Stimulated activated CD8-positive, alpha-beta memory T cell treated with anti-CD3 and anti-CD28 coated beads, Interleukin-2, amount 100 ng/mL, for 48 hours (primary cell): ENCODE data around the gene EPM2AIP1.
"Not testable (repeated sequence)": the region's sequence is repeated elsewhere in the genome, so short reads cannot be mapped to it uniquely, and the experiment has no call there.

Experiments used
- DNase-seq, 2 donors: peaks; one replicate each; pipeline ENCODE4 v3.0.0-alpha.2; 2020; ENCODE audit warnings: low read depth in 2 of 2

EPM2AIP1 gene

DNA sequence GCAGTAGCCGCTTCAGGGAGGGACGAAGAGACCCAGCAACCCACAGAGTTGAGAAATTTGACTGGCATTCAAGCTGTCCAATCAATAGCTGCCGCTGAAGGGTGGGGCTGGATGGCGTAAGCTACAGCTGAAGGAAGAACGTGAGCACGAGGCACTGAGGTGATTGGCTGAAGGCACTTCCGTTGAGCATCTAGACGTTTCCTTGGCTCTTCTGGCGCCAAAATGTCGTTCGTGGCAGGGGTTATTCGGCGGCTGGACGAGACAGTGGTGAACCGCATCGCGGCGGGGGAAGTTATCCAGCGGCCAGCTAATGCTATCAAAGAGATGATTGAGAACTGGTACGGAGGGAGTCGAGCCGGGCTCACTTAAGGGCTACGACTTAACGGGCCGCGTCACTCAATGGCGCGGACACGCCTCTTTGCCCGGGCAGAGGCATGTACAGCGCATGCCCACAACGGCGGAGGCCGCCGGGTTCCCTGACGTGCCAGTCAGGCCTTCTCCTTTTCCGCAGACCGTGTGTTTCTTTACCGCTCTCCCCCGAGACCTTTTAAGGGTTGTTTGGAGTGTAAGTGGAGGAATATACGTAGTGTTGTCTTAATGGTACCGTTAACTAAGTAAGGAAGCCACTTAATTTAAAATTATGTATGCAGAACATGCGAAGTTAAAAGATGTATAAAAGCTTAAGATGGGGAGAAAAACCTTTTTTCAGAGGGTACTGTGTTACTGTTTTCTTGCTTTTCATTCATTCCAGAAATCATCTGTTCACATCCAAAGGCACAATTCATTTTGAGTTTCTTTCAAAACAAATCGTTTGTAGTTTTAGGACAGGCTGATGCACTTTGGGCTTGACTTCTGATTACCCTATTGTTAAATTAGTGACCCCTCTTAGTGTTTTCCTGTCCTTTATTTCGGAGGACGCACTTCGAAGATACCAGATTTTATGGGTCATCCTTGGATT is 674 bp upstream of the EPM2AIP1 start, which contains the start of gene MLH1:
Gene MLH1, plus strand, starts transcription at position 193 of the 958 bp plus-strand sequence. Its CDS starts 30 bp downstream, at position 223.
- peak; percentile 88 to 96 for DNase-seq

- DNase-seq: no peak
Observed at GRCh38 chr3:36991923-36992805, 767 bp downstream of the EPM2AIP1 start.

DNA sequence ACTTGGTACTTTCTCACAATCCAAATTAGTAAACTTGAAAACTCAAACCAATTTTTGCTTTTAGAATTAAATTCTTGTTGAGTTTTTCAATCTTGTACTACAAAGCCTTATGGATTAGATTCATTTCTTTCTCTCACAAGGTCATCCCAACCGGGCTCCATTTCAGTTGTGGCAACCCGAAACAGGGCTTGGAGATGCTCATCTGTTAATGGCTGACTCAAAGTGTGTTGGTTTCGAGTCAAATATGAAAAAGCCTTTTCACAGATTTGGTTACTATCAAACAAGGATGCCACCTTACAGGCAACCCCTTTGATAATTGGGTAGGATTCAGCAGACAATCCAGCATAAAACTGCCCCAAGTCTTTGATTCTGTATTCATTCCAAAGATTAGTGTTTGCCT is 1.8 kb downstream of the EPM2AIP1 start:
- peak in 1 of 2 donors; percentile 16 for DNase-seq

DNA sequence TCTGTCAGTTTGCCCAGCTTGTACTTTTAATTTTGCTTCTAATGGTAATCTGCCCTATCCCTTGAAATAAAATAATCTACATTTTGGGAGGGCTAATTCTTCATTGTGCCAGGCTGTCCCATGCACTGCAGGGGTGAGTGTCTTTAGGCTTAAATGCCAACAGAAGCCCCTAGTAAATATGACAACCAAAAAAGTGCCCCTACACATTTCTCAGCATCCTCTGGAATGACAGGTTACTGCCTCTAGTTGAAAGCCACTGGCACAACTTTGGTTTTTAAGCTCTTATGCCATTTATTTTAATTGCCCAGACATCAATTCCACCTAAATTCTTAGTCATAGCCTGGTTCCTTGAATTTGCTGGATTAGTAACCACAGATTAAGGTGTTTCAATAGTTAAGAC is 3.4 kb downstream of the EPM2AIP1 start:
- no peak for DNase-seq

GRCh38 chr3:36989005-36989404 is 3.9 kb downstream of the EPM2AIP1 start:
- DNase-seq: no peak

DNA sequence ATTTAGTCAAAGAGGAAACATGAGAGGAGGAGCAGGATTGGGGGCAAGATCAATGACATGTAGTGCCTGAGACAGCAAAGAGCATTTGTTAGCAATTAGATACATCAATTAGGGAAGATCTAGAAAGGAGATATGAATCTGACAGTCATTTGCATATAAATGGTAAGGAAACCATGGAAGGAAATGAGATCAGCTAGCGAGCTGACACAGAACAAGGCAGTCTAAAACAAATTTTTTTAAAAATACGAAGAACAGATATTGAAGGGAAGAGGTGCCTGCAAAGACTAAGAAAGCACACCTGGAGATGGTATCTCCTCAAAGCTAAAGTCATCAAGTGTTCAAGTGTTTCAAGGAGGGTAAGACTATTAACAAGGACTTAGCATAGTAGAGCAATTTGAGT is 4.6 kb downstream of the EPM2AIP1 start:
- DNase-seq: no peak

DNA sequence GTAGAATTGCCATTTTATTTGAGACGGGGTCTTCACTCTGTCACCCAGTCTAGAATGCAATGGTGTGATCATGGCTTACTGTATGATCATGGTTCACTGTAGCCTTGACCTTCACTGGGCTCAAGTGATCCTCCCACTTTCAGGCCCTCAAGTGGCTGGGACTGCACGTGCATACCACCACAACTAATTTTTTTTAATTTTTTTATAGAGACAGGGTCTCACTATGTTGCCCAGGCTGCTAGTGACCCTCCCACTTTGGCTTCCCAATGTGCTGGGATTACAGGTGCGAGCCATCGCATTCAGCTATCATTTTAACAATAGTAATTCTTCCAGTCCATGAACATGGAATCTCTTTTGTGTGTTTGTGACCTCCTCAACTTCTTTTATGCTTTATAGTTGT is 11.9 kb downstream of the EPM2AIP1 start:
- DNase-seq: no peak

- no peak for DNase-seq
Observed at GRCh38 chr3:36973139-36973538, 19.8 kb downstream of the EPM2AIP1 start.

DNA sequence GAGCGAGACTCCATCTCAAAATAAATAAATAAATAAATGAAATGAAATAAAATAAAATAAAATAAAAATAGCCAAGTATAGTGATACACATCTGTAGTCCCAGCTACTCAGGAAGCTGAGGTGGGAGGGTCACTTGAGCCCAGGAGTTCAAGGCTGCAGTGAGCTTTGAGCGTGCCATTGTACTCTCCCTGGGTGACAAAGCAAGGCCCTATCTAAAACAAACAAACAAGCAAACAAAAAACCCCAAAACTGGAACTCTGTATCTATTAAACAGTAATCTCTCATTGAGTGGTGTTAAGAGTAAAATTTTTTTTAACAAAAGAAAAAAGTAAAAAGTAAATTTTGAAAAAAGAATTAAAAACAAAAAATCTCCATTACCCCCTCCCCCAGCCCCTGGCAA is 20.8 kb downstream of the EPM2AIP1 start:
- no peak for DNase-seq

GRCh38 chr3:36969540-36970432 is 23.1 kb downstream of the EPM2AIP1 start:
- DNase-seq: peak in 1 of 2 donors; percentile 26

DNA sequence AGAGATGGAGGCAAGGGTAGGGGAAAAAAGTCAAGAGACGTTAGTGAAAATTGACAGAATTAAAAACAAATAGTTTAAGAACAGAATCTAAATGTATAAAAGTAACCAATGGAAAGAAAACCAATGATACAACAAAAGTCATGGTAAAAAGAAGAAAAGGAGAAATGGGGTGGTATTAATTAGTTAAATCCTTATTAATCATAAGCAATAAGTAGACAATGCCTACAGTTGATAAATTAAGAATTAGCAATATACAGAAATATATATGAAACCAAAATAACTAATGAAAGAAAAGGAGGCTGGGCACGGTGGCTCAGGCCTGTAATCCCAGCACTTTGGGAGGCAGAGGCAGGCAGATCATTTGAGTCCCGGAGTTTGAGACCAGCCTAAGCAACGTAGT is 23.8 kb downstream of the EPM2AIP1 start:
- DNase-seq: no peak

DNA sequence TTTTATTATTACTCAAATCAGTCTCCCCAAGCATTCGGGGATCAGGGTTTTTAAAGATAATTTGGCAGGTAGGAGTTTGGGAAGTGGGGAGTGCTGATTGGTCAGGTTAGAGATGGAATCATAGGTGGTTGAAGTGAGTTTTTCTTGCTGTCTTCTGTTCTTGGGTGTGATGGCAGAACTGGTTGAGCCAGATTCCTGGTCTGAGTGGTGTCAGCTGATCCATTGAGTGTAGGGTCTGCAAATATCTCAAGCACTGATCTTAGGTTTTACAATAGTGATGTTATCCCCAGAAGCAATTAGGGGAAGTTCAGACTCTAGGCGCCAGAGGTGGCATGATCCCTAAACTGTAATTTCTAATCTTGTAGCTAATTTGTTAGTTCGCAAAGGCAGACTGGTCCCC is 27.5 kb downstream of the EPM2AIP1 start:
- no peak for DNase-seq

GRCh38 chr3:36964817-36965216 is 28.1 kb downstream of the EPM2AIP1 start:
- DNase-seq: no peak

GRCh38 chr3:36964331-36964730 is 28.6 kb downstream of the EPM2AIP1 start:
- DNase-seq: no peak

DNA sequence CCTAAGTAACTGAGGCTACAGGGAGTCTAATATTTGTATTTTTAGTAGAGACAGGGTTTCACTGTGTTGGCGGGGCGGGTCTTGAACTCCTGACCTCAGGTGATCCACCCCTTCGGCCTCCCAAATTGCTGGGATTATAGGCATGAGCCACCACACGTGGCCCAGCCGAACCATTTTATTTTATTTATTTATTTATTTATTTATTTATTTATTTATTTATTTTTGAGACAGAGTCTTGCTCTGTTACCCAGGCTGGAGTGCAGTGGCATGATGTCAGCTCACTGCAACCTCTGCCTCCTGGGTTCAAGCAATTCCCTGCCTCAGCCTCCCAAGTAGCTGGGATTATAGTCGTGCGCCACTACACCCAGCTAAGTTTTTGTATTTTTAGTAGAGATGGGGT is 29.9 kb downstream of the EPM2AIP1 start:
- DNase-seq: not testable (repeated sequence)

GRCh38 chr3:36960502-36960901 is 32.4 kb downstream of the EPM2AIP1 start:
- DNase-seq: no peak

DNA sequence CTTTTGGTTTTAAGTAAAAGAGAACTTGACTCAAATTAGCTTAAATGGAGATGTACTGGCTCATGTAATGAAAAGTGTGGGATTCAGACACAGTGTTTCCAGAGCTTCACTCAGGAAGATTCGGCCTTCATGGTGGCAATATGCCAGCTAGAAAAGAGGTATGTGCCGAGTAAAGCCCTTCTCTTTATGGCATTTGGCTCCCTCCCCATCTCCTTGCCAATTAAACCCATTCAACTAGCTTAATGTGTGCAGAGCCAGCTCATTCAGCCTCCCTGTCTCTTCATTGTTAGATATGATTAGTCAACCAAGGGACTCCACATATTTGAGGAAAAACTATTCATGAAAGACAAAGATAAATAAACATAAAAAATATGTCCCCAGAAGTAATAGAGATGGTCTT is 33.1 kb downstream of the EPM2AIP1 start:
- DNase-seq: no peak

DNA sequence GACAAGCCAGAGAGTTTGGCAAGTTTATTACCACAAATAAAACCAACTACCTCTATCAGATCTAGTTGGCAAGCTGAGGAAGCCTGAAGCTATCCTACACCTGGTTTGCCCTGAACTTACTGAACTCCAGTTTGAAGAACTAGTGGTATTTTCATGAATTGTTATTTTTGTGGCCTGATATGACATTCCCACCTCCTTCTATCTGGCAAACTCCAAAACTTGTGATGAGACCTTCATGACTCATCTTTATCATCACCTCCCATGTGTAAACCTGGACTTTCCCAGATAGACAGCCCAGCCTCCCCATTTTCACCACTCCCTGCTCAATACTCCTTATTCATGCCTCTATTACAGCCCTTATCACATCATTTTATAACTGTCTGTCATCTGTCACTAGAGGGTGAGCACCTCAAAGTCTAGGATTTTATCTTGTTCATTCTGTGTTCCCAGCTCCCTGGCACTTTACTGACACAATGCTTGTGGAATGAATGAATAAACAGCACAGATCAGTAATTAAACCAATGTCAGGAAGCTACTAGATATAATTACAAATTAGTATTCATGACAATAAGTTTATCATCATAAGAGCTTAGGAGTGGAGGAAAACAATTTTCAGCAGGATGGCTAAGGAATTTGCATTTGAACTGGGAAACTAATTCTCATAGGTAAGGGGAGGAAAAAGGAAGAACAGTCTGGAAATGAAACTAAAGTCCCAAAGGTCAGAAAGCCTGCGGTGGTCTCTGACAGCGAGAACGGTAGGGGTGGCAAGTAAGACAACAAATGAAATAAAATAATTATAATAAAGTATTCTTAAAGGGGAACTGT is 34.9 kb downstream of the EPM2AIP1 start:
- no peak for DNase-seq

DNA sequence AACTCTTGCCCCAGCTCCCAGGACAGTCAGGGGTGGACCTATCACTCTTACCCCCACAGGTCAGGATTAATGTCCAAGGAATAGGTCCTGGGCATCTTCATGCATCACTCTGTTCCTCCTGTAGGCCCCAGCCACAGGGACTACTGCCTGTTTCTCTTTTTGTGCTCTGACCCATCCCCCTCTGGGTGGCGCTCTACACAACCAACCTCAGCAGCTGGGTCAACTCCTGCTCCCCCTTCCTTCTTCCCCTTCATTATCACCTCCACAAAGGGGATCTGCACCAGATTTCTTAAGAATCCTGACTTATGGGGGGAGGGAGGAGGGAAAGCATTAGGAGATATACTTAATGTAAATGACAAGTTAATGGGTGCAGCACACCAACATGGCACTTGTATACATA is 35.9 kb downstream of the EPM2AIP1 start:
- no peak for DNase-seq

DNA sequence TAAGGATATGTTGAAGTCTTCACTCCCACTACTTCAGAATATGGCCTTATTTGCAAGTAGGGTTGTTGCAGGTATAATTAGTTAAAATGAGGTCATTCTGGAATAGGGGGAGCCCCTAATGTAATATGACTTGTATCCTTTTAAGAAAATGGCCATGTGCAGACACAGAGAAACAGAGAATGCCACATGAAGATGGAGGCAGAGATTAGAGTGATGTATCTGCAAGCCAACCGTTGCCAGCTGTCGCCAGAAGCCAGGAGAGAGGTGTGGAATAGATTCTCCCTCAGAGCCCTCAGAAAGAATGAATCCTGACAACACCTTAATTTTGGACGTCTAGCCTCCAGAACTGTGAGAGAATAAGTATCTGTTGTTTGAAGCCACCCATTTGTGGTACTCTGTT is 36.8 kb downstream of the EPM2AIP1 start:
- no peak for DNase-seq
